Measurements from ENCODE around the gene PRAC1. TPM values are rescaled to one million over a fixed set of nuclear protein-coding genes. Genes with fewer than 3 reads are reported as not detected.

Gene PRAC1
- total RNA-seq, 1 donor from 2014 or later = not detected

DNA sequence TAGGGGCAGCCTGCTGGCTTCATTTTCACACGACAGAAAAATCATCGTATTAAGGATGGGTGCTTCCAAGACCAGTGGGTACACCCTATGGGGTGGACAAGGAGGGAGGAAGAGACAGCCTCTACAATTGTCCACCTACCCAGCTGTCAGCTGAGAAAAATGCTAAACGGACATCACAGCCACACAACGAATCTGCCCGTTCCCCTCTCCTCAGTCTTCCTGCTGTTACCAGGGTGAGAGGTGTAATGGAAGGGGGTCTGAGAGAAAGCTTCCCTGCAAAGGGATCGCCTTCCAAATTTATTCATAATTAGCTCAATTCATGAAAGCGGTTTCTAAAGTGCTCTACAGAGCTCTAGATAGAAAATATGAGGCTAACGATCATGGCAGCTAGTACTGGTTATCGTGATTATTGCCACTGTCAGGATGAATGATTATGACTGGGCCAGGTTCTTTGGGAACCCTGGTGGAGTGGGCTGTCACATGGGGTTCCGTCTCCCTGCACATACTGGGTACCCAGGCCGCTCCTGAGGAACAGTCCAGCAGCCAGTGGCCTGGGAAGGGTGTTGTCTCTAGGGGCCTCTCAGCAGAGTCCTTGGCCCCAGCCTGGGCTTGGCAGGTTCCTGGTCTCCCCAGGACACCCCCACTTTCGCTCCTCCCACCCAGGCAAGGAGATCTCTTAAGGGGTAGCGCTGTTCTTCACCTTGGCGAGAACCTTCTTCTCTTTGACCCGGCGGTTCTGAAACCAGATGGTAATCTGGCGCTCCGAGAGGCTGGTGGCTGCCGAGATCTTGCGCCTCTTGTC, 4.0 kb upstream of the PRAC1 start:
- no peak overlapping the region for H3K4me3 ChIP-seq (ENCODE audit: low read depth, low read length)
- no peak for TF ChIP-seq CTCF (conservative IDR thresholded peaks at IDR 0.05; ENCODE audit: low read depth, low read length)
- no peak for DNase-seq (ENCODE audit: low read depth)

- DNase-seq (ENCODE audit: low read depth) = no peak
- no peak for TF ChIP-seq CTCF (conservative IDR thresholded peaks at IDR 0.05; ENCODE audit: low read depth, low read length)
- H3K4me3 ChIP-seq (ENCODE audit: low read depth, low read length) = peak overlapping the region; percentile 0
These were observed 3.2 kb upstream of the PRAC1 start for GRCh38 chr17:48725288-48726064.

- TF ChIP-seq CTCF (conservative IDR thresholded peaks at IDR 0.05; ENCODE audit: low read depth, low read length) = no peak
- DNase-seq (ENCODE audit: low read depth) = no peak
- peak overlapping the region; percentile 0 for H3K4me3 ChIP-seq (ENCODE audit: low read depth, low read length)
These were observed 2.6 kb upstream of the PRAC1 start for GRCh38 chr17:48725004-48725287.

GRCh38 chr17:48724251-48725003, 2.1 kb upstream of the PRAC1 start:
- DNase-seq (ENCODE audit: low read depth) = peak; percentile 22
- H3K4me3 ChIP-seq (ENCODE audit: low read depth, low read length) = peak overlapping the region; percentile 0
- peak; percentile 78 for TF ChIP-seq CTCF (conservative IDR thresholded peaks at IDR 0.05; ENCODE audit: low read depth, low read length)

DNA sequence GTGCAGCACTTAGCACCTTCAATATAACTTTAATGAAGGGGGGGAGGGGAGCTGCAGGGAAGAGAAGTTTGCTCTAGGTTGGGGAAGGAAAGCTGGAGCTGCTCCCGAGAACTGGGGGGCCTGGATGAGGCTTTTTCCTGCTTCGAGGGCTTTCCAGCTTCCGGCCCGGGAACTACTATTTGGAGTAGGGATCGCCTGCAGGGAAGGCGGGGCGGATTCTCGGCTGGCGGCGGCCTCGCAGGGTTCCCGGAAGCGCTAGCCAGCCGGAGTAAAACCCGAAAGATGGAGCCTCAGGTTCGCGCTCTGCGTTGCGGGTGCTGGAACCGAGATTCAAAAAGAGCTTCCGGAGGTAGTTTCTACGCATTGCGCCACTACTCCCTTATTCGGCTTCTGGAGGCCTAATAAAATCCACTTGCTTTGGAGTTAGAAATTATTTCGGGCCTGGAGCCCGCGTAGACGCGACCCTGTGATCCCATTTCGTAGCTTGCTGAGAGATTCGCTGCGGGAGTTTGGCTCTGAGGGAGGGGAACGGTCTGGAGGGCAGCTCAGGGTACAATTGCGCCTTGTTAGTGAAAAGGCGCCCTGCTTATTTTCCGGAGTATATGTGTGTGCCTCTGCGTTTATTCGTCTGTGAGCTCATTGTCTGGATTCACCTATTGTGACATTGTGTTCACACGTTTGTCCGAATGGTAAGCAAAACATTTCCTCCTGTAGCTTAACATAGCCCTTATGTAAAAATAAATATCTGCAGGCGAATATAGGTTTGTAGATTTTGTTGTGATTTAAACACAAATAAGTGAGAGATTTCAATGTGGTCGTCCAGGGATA, 1.3 kb upstream of the PRAC1 start:
- no peak for DNase-seq (ENCODE audit: low read depth)
- H3K4me3 ChIP-seq (ENCODE audit: low read depth, low read length) = no peak overlapping the region
- TF ChIP-seq CTCF (conservative IDR thresholded peaks at IDR 0.05; ENCODE audit: low read depth, low read length) = no peak

DNA sequence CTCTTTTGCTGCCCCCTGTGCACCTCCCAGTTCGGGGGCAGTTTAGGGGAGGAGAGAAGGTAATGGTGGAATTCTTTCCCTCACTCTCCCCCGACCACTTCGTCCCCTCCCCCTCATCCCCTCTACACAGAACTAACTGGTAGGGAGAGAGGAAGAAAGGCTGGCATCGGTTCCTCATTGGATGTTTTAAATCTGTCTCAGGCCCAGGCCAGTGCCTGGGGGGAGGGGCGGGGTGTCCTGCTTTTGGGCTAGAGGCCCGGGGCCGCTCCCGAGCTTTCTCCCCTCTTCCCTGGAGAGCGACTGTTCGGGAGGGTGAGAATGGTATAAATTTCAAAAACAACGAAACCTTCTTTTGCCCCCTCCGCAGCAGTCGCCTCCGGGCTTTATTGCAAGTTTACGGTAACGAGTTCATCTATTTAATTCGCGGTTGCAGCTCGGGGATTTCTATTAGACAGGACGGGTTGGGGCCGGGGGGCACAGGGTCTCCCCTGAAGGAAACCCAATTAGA, 651 bp upstream of the PRAC1 start, which contains the start of gene PRAC2:
TSS of gene PRAC2 (plus strand) at position 271 of the 508 bp plus-strand sequence. CDS start 1,226 bp downstream, outside the sequence.
- no peak for DNase-seq (ENCODE audit: low read depth)
- TF ChIP-seq CTCF (conservative IDR thresholded peaks at IDR 0.05; ENCODE audit: low read depth, low read length) = no peak
- no peak within 1 kb of the TSS for H3K4me3 ChIP-seq (ENCODE audit: low read depth, low read length)
